Cardiac septum (tissue), 1 donor: Measurements from ENCODE around the gene BLVRA. TPM values are rescaled to one million over a fixed set of nuclear protein-coding genes. Genes with fewer than 3 reads are reported as not detected.
"Not testable (repeated sequence)": the region's sequence is repeated elsewhere in the genome, so short reads cannot be mapped to it uniquely, and the experiment has no call there.

Experiments
- DNase-seq: peaks from one replicate; pipeline ENCODE4 v3.0.0-alpha.2; 2020; ENCODE audit warnings: low spot score
- intact Hi-C: fragments of 100-400 bp; cut with DNase I; formaldehyde crosslinking; loops from one replicate; pipeline ENCODE4 v1.14.0; 2022
- total RNA-seq: library from RNA; stranded (reverse); fragmentation: NEBNext Ultra II Directional; extraction: Animal tissue kit (Norgen Biotek cat#: 25700); gene quantifications from one replicate; pipeline ENCODE4 v1.2.1, GENCODE V29; 2021
- donor health status: DM: no; HTN: no; CAD: no.

BLVRA gene
- total RNA-seq, 1 donor from 2014 or later = 48.6 TPM

- intact Hi-C loops = no loop called here
- no peak for DNase-seq
Observed at GRCh38 chr7:43764807-43765491, 6.5 kb downstream of the BLVRA start.

- intact Hi-C loops = no loop called here
- DNase-seq = no peak
Observed at GRCh38 chr7:43766564-43766963, 8.1 kb downstream of the BLVRA start.

- intact Hi-C loops = no loop called here
- no peak for DNase-seq
Observed at GRCh38 chr7:43767311-43767710, 8.8 kb downstream of the BLVRA start.

GRCh38 chr7:43768201-43768886, 9.9 kb downstream of the BLVRA start:
- intact Hi-C loops = no loop called here
- DNase-seq = no peak

- intact Hi-C loops = no loop called here
- no peak for DNase-seq
Observed at GRCh38 chr7:43768887-43769272, 10.4 kb downstream of the BLVRA start.

GRCh38 chr7:43769281-43769680, 10.8 kb downstream of the BLVRA start:
- intact Hi-C loops = no loop called here
- DNase-seq = no peak

GRCh38 chr7:43769791-43770465, 11.4 kb downstream of the BLVRA start:
- intact Hi-C loops = no loop called here

GRCh38 chr7:43771128-43771527, 12.6 kb downstream of the BLVRA start:
- intact Hi-C loops = no loop called here

More at GRCh38 chr7:43769791-43770465, 11.4 kb downstream of the BLVRA start:
- DNase-seq = no peak

GRCh38 chr7:43771573-43771972, 13.1 kb downstream of the BLVRA start:
- intact Hi-C loops = no loop called here
- no peak for DNase-seq

More at GRCh38 chr7:43771128-43771527, 12.6 kb downstream of the BLVRA start:
- DNase-seq = no peak

GRCh38 chr7:43773268-43773667, 14.8 kb downstream of the BLVRA start:
- intact Hi-C loops = not testable (repeated sequence)

GRCh38 chr7:43775255-43775654, 16.8 kb downstream of the BLVRA start:
- intact Hi-C loops = not testable (repeated sequence)

More at GRCh38 chr7:43773268-43773667, 14.8 kb downstream of the BLVRA start:
- not testable (repeated sequence) for DNase-seq

GRCh38 chr7:43778293-43779044, 20.0 kb downstream of the BLVRA start:
- peak; percentile 22 for DNase-seq
- intact Hi-C loops = not testable (repeated sequence)

More at GRCh38 chr7:43775255-43775654, 16.8 kb downstream of the BLVRA start:
- DNase-seq = not testable (repeated sequence)

- DNase-seq = peak; percentile 33
- intact Hi-C loops = no loop called here
Observed at GRCh38 chr7:43779045-43779812, 20.7 kb downstream of the BLVRA start.

GRCh38 chr7:43781726-43782607, 23.5 kb downstream of the BLVRA start:
- no peak for DNase-seq

GRCh38 chr7:43782768-43783555, 24.5 kb downstream of the BLVRA start:
- intact Hi-C loops = no loop called here
- DNase-seq = no peak

More at GRCh38 chr7:43781726-43782607, 23.5 kb downstream of the BLVRA start:
- intact Hi-C loops = no loop called here

GRCh38 chr7:43784030-43784584, 25.6 kb downstream of the BLVRA start:
- DNase-seq = no peak
- intact Hi-C loops = no loop called here

GRCh38 chr7:43784585-43785087, 26.2 kb downstream of the BLVRA start:
- intact Hi-C loops = not testable (repeated sequence)

More at GRCh38 chr7:43784585-43785087, 26.2 kb downstream of the BLVRA start:
- not testable (repeated sequence) for DNase-seq
